ENCODE measurements around the gene IKZF1.
A peak's percentile ranks its signal among the peaks of the same experiment; 100 is the strongest.
"Not testable (repeated sequence)": the region's sequence is repeated elsewhere in the genome, so short reads cannot be mapped to it uniquely, and the experiment has no call there.

The IKZF1 gene

DNA sequence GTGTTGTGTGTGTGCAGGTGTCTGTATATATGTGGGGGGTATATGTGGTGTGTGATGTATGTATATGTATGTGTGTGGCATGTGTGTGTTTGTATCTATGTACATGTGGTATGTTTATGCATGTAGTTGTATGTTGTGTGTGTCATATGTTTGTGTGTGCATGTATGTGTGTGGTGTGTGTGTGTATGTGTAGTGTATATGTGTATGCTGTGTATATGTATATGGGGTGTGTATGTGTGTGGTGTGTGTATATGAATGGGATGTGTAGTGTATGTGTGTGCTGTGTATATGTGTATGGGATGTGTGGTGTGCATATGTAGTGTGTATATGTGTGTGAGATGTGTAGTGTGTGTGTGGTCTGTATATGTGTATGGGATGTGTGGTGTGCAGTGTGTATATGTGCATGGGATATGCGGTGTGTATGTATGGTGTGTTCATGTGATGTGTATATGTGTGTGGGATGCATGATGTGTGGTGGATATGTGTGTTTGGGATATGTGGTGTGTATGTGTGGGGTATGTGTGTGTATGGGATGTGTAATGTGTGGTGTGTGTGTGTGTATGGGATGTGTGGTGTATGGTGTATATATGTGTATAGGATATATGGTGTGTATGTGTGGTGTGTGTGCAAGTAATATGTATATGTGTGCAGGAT lies 30.0 kb downstream of the IKZF1 start:
- no peak for DNase-seq (ENCODE audit: low read depth in 2 of 2)

DNA sequence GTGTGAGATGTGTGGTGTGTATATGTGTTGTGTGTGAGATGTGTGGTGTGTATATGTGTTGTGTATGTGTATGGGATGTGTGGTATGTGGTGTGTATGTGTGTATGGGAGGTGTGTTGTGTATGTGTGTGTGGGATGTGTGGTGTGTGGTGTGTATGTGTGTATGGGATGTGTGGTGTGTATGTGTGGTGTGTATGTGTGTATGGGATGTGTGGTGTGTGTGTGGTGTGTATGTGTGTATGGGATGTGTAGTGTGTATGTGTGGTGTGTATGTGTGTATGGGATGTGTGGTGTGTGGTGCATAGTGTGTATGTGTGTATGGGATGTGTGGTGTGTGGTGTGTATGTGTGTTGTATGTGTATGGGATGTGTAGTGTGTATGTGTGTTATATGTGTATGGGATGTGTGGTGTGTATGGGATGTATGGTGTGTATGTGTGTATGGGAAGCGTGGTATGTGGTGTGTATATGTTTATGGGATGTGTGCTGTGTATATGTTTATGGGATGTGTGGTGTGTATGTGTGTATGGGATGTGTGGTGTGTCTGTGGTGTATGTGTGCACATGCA lies 30.8 kb downstream of the IKZF1 start:
- DNase-seq (ENCODE audit: low read depth in 2 of 2), result no peak

DNA sequence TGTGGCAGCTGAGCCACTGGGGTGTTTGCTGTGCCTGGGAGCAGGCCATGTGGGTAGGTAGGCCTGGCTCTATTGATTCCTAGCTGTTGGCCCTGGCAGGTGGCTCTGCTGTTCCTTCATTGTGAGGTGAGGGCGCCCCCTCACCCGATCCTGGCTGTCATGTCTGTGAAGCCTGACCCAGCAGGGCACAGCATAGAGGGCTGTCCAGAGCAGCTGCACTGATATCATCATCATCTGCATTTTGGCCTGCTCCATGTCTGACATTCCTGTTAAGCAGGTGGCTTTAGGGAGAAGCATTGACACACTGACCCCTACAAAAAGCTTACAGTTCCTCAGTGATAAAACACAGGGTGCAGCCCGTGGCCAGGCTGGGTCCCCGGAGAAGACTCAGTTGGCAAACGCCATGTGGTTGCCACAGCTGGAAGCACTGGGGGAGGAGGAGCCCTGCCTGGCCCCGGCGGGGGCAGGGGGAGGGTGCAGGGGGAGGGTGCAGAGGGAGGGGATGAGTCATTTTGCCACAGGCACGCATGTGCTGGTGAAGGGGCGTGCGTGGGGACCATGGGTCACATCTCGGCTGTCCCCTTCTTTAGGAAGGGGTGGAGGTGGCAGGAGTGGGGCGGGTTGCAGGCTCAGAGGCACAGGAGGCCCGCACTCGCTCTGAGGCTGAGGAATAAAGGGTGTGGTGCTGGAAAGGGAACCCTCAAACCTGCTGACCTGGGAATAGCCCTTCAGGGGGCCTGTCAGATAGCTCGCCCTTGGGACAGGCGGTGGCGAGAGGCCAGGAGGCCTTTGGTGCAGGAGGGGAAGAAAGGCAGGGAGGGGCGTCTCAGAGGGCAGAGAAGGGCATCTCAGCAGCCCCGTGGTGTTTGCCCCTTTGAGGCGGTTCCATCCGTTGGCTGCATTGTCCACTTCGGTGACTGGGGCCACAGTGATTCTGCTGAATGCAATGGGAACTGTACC lies 31.6 kb downstream of the IKZF1 start:
- peak; percentile 70 to 77 for DNase-seq (ENCODE audit: low read depth in 2 of 2)

DNA sequence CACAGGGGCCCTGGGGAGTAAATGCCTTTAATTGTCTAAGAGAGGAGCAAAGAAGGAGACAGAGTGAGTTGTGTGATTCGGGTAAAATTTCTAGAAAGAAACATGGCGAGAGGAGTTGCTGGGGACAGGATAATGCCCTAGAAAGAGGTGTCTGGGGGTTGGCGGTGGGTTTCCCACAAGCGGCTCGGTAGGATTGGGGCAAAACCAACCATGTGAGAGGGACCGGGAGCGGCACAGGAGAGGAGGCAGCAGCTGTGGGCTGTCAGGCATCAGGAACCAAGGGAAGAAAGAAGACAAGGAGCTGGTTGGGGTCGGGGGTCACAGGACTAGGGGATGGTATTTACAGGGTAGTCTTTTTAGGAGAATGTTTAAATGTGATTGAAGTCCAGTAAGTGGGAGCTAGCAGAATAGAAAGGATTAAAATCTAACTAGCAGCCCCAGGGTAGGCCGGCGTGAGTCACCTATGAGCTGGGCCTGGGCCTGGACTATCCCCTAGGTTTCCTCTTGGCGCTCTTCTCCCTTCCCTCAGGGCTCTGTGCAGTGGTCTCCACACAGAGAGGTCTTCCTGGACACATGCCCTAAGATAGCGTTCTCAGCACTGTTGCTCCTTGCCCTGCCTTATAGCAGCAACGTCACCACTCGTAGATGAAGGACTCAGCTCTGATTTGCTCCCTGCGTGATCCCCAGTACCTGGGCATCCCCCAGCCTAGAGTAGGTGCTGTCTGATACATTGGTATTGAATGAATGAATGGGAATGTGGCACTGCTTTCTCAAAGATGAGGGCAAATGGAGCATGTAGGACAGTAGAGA lies 32.6 kb downstream of the IKZF1 start:
- no peak for DNase-seq (ENCODE audit: low read depth in 2 of 2)

DNA sequence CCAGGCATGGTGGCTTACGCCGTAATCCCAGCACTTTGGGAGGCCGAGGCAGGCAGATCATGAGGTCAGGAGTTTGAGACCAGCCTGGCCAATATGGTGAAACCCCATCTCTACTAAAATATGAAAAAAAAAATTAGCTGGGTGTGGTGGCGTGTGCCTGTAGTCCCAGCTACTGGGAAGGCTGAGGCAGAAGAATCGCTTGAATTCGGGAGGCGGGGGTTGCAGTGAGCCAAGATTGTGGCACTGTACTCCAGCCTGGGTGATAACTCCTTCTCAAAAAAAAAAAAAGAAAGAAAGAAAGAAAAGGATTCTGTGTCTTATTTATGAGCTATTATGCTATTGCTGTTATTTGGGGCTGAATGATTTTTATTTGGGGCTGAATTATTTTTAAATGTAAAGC lies 35.0 kb downstream of the IKZF1 start:
- not testable (repeated sequence) for DNase-seq (ENCODE audit: low read depth in 2 of 2)

DNA sequence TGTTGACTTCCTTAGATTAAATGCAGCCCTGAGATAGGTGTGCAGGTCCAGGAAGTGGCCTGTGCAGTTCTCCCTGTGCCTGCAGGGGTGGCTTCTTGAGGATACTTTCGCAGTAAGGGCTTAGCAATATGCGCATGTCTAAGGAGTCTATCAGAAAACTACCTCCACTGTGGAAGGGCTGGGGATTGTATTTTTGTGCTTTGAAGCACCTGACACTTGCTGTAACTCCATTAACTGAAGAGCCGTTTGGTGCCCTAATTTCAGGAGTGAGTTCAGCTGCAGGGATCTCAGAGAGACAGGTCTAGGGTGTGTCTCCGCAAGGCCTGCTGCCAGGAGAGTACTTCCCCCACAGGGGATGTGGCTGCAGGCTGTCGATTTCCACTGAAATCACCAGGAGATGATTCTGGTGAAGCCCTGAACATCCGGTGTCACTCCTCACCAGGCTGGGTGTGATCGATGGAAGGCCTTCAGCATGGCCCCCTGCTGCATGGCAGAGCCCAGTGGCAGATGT lies 35.5 kb downstream of the IKZF1 start:
- no peak for DNase-seq (ENCODE audit: low read depth in 2 of 2)

DNA sequence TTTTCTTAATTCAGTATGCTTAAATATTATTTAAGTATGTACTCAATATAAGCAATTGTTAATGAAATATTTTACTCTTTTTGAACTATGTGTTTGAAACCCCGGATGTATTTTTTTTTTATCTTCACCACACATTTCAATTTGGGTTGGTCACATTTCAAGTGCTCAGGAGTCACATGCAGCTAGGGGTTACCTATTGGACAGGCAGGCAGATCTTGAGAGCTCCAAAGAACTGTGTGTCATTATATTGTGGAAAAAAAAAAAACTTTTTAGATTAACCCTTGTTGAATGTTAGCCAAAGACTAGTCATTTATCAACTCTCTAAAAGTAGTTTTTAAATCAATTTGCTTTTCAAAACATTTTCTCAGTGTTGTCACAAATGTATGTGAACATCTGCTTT lies 37.2 kb downstream of the IKZF1 start:
- no peak for DNase-seq (ENCODE audit: low read depth in 2 of 2)

DNA sequence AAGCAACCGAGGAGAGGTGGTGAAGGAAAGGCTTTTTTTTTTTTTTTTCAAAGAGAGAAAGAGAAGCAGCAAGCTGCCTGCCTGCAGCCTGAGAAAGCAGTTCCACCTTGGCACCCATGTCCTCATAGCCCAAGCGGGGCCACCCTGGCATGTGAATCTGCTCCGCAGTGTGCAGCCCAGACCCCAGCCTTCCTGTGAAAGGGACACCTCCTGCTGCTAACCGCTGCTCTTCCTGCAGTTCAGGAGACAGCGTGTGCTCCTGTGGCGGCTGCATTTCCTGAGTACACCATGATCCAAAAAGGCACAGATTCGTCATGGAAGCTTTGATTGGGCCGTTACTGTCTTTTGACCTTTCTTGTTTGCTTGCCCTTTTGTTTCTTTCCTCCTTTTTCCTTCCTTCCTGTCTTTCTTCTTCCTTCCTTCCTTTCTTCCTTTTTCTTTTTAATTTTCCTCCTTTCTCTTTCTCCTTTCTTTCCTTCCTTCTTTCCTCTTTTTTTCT lies 38.1 kb downstream of the IKZF1 start:
- no peak for DNase-seq (ENCODE audit: low read depth in 2 of 2)

DNA sequence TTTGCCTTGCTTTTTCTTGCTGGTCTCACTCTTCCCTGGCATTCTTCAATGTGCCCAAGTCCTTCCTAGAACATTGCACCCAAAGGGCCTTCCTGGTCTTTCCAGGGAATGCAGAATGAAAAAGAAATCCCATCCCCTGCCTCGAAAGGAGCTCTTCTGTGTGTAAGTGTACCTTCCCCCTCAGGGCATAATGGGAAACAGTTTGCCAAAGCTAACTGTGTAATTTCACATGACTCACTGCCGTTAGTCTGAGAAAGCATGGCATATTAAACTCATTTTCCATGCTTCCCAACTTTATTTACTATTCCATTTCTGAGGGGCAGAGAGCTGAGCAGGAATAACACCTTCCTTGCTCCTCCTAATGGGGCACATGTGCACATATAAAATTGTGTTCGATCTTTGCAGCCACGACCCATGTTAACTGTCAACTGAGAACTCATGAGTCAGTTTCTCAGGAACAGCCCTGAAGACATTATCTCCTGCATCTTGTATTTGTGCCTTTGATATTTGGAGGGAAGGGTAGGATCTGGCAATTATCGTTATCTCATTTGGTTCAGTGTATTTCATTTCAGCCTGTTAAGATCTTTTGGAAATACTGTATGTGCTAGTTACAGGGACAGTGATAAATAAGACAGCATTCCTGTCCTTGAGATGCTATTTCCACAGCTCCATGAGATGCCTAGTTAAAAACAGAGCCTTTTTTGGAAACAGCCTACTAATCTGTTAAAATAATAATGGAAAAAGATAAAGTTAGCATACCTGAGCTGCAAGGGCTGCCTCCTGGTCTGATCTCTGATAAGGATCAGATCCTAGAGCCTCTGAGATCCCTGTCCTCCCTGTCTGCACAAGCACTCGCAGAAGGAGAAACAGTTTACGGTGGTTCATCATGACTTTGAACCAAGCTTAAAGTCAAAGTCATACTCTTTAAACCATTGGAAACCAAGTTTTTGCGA lies 42.3 kb downstream of the IKZF1 start:
- DNase-seq (ENCODE audit: low read depth in 2 of 2), result no peak

DNA sequence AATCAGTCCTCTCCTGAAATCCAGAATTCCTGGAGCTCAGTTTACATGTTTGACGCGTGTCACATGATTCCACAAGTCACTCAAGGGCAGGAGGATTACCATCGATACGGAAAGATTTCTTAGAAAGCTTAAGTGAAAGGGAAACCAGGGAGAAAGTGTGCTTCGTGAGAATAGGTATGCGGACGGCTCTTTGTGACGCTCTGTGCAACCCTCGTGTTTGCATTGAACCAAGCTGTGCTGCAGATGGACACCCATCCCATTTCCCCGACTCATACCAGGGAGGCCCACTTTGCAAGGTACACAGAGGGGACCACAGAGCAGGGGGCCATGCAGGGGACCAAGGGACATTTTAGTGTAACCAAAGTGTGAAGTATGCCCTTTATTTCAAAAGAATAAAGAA lies 43.2 kb downstream of the IKZF1 start:
- no peak for DNase-seq (ENCODE audit: low read depth in 2 of 2)

DNA sequence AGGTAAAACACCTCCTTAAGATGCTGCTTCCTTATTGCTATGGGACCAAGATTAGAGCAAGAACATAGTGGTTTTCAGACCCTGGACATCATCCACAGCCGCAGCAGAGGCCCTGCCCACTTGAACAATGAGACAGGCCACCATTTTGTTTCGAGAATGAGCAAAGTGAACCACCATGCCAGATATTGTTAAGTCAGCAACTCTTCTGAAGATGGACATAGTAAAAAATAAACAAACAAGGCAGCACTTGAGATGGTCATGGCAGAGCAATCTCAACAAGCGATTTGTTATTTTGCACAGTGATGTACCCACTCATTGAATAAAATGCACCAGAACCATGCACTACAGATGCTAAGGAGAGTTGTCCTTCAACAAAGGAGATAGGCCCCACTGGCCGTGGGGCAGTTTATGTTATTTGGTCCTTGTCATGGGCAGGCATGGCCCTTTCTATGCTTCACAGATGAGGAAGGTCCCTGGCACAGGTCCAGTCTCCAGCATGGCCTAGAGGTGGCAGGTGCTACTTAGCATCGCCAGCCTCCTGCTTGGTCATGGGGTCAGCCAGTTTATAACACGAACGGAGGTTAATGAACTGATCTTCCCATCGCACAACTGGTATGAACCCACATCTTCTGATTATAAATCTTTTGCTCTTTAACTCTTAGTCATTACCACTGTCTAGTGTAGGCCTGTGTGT lies 44.1 kb downstream of the IKZF1 start:
- DNase-seq (ENCODE audit: low read depth in 2 of 2), result no peak

DNA sequence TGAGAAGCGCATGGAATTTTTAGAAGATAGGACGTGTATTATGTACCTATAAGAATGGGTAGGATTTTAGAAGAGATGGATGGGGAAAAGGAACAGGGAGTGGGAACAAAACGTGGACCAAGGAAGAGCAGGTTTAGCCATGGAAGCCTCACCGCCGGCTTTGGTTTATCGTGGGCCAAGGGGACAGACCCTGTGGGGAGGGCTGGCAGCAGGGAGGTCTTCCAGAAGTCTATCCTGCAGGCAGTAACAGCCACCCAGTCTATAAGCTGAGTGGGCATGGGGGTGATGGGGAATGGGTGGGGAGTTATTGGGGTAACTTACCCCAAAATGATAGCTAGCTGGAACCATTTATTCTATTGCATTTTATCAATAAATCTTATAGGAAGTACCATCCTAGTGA lies 44.9 kb downstream of the IKZF1 start:
- DNase-seq (ENCODE audit: low read depth in 2 of 2), result no peak

DNA sequence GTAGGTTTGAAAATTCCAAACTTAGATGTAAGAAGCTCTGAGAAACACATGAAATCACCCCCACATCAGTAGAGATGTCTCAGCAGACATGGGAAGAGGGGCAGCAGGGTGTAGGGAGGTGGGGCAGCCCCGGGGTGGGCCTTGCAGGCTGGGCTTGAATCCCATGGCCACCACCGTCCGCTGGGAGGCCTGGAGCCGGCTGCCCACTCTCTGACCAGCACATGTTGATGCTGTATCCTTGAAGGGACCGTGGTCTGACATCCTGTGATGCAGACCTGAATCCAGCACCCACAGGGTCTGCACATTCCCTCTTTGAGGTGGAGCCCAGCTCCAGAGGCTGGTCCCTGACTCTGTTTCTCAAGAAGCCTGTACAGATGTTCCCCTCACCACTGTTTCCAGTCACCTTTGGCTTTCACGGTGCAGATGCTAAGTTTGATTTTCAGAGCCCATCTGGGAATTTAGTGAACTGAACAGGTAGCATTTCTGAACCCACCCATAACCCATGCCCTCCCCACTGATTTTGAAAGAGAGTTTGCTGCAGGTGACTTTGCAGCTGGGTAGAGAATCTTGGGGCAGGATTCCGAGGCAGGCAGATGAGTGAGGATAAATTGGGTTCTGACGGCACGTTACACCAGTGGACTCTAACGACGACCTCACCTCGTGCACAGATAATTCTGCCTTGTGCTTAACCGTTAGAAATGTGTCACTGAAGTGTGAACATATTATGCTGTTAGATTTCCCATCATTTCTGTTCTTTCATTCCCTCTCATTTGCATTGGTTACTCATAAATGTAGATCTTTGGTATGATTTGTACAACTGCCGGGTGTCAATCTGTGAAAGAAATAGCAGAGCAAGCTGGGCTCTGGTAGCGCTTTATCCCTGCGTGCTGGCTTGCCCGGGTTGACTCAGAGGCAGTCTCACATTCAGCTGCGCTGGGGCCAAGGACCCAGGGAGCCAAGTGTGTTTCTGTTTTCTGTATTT lies 45.7 kb downstream of the IKZF1 start:
- DNase-seq (ENCODE audit: low read depth in 2 of 2), result peak; percentile 75 to 77

DNA sequence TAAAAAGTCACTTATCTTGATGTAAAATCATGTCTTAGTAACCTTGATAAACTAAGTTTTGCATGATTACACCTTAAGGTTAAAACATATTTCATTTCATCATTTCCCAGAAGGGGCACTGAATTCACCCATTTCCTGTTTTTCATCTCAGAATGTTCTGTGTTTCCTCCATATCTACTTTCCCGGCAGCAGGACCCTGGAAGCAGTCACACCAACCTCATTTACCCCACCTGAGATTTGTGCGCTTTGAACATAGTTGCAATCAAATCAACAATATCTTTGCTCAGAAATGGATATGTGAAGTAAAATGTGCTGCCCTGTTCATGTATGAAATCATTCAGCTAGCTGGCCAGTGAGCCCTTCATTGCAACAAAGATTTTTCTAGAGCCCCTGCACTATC lies 46.8 kb downstream of the IKZF1 start:
- DNase-seq (ENCODE audit: low read depth in 2 of 2), result no peak

DNA sequence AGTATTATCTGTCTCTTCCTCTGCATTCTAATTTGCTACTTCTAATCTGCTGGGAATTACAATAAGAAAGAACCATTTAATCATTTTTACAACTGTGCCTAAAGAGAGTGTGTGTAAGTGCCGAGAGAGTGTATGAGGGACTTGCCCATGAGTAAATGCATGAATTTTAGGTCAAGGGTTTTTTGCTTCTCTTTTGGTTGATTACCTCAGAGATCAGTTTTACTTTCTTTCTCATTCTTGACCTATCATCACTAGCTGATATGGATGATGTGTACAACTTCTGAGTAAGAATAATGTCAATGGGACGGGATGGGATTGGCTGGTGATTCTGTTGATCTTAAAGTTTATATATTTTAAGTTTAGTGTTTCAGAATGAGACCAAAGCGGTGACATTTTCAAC lies 47.8 kb downstream of the IKZF1 start:
- DNase-seq (ENCODE audit: low read depth in 2 of 2), result no peak

DNA sequence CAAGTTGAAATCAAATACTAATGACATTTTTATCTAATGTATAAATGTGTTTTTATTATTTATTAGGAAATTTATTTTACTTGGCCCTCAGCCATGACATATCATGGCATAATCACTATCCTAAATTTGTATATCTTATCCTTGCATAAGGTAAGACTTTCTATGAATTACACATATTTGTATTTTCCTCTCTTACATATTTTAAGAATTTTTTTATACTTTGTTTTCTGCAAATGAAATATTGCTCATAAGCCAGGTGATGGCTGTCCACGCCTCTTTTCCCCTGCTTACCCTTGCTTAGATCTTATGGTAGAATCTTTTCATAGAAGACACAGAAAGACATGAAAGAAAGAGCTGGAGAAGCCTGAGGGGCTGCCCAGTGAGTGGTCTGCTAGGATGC lies 48.2 kb downstream of the IKZF1 start:
- no peak for DNase-seq (ENCODE audit: low read depth in 2 of 2)

DNA sequence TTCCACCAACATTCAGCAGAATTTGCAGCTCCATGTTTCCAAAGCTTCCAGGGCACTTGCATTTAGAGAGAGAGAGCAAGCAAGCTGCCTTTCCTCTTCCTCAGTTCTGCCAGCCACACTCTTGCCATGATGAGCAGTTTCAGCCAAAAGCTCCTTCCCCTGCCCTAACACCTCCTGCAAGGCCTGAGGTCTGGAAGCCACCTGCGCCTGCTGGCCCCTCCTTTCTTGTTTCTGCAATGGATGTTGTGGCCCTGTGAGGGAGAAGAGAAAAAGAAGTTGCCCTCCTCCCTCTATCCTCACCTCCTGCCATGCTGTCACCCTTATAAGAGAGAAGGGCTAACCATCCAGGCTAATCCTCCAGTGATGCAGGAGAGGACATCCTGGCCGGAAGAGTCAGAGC lies 48.7 kb downstream of the IKZF1 start:
- DNase-seq (ENCODE audit: low read depth in 2 of 2), result no peak

DNA sequence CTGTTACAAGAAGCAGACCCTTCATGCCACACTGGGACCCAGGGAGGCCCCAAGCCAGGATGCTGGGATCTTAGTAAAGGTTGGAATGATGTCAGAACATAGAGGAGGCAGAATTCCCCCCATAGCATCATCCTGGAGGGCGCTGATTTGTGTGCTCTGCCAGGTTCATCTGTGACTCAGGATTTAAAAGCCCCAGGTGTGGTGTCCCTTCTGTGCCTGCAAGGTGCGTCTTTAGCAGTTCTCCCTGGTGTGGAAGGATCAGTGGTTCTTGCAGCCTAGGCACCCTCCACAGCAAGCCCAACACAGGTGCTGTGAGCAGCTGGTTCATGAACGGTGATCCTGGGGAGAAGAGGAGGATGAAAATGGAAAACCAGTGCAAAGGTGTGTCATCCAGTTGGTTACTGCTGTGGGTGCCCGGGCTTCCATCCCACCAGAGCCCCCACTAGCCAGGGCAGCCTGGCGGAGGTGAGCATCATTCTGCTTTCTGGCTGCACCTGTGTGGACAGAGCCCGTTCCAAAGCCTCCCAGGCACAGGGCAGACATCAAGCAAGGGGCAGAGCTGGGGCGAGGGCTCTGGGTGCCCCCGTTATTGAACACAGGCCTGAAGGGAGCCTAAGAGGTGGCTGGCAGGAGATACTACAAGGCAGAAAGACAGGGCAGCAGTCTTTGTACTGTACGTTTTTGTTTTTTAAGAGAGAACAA lies 49.5 kb downstream of the IKZF1 start:
- no peak for DNase-seq (ENCODE audit: low read depth in 2 of 2)
